ENCODE measurements around the gene CYSLTR2. TPM values are rescaled to one million over a fixed set of nuclear protein-coding genes. Genes with fewer than 3 reads are reported as not detected.

The CYSLTR2 gene
- total RNA-seq, 2 donors from 2014 or later, result 4.1 to 6.3 TPM

- Histone ChIP-seq H3K4me3 (no peak overlapping the region), H3K4me1 (no peaks in the 10 kb centered on the region), H3K27me3 (no peaks in the 10 kb centered on the region), H3K9me3 (no peaks in the 10 kb centered on the region), H3K36me3 (no peaks in the 10 kb centered on the region), H3K27ac (no peak overlapping the region)
- TF ChIP-seq CTCF (IDR thresholded peaks at IDR 0.05), result no peak
- no peak for DNase-seq (ENCODE audit: low spot score)
Measured at GRCh38 chr13:48644141-48644540, 9.6 kb upstream of the CYSLTR2 start.

GRCh38 chr13:48644951-48645350 lies 8.8 kb upstream of the CYSLTR2 start:
- no peak overlapping the region for H3K4me3 ChIP-seq
- H3K9me3 ChIP-seq, result no peaks in the 10 kb centered on the region
- H3K27ac ChIP-seq, result no peak overlapping the region
- TF ChIP-seq CTCF (IDR thresholded peaks at IDR 0.05), result no peak
- H3K27me3 ChIP-seq, result no peaks in the 10 kb centered on the region
- H3K4me1 ChIP-seq, result no peaks in the 10 kb centered on the region
- no peak for DNase-seq (ENCODE audit: low spot score)
- no peaks in the 10 kb centered on the region for H3K36me3 ChIP-seq

- Histone ChIP-seq H3K4me3 (no peak overlapping the region), H3K27ac (no peak overlapping the region), H3K27me3 (no peaks in the 10 kb centered on the region), H3K4me1 (no peaks in the 10 kb centered on the region), H3K36me3 (no peaks in the 10 kb centered on the region), H3K9me3 (no peaks in the 10 kb centered on the region)
- TF ChIP-seq CTCF (IDR thresholded peaks at IDR 0.05), result no peak
- DNase-seq (ENCODE audit: low spot score), result no peak
Measured at GRCh38 chr13:48645845-48646244, 7.9 kb upstream of the CYSLTR2 start.

GRCh38 chr13:48646791-48647190 lies 6.9 kb upstream of the CYSLTR2 start:
- DNase-seq (ENCODE audit: low spot score), result no peak
- no peaks in the 10 kb centered on the region for H3K9me3 ChIP-seq
- no peaks in the 10 kb centered on the region for H3K36me3 ChIP-seq
- no peak for TF ChIP-seq CTCF (IDR thresholded peaks at IDR 0.05)
- no peak overlapping the region for H3K4me3 ChIP-seq
- H3K27ac ChIP-seq, result no peak overlapping the region
- H3K27me3 ChIP-seq, result no peaks in the 10 kb centered on the region
- H3K4me1 ChIP-seq, result no peaks in the 10 kb centered on the region

GRCh38 chr13:48647625-48648024 lies 6.1 kb upstream of the CYSLTR2 start:
- H3K36me3 ChIP-seq, result no peaks in the 10 kb centered on the region
- H3K9me3 ChIP-seq, result no peaks in the 10 kb centered on the region
- H3K27me3 ChIP-seq, result no peaks in the 10 kb centered on the region
- H3K27ac ChIP-seq, result no peak overlapping the region
- no peak for TF ChIP-seq CTCF (IDR thresholded peaks at IDR 0.05)
- peaks cover 0 to 1% of the 10 kb centered on the region in 2 donors for H3K4me1 ChIP-seq
- DNase-seq (ENCODE audit: low spot score), result no peak
- H3K4me3 ChIP-seq, result no peak overlapping the region

GRCh38 chr13:48648446-48648845 lies 5.3 kb upstream of the CYSLTR2 start:
- H3K27ac ChIP-seq, result no peak overlapping the region
- H3K36me3 ChIP-seq, result no peaks in the 10 kb centered on the region
- no peak for TF ChIP-seq CTCF (IDR thresholded peaks at IDR 0.05)
- H3K4me3 ChIP-seq, result no peak overlapping the region
- DNase-seq (ENCODE audit: low spot score), result no peak
- no peaks in the 10 kb centered on the region for H3K27me3 ChIP-seq
- H3K9me3 ChIP-seq, result no peaks in the 10 kb centered on the region
- peaks cover 0 to 8% of the 10 kb centered on the region in 2 donors for H3K4me1 ChIP-seq

Data from right atrium auricular region (tissue), 2 donors.